GM12878 (cell line): ENCODE measurements around the gene ATP6V1F. TPM values are rescaled to one million over a fixed set of nuclear protein-coding genes. Genes with fewer than 3 reads are reported as not detected.

Source experiments
- ATAC-seq: fragments of 200-7000 bp; cut with Tn5 transposase; 3 replicates; pipeline ENCODE4 v1.9.1; 2020; ENCODE audit warnings: mild to moderate bottlenecking, moderate library complexity
- BruUV-seq: library from RNA; stranded (reverse); fragments of 400-500 nt; replicated peaks from 2 replicates; lab custom pipeline; 2021; lab: Mats Ljungman, UMichigan
- CTCF ChIA-PET: fragments of 300-600 bp; sonication (Branson Sonifier 250); formaldehyde crosslinking; extraction: SDS; loops from one replicate; lab custom pipeline; 2021; ENCODE audit warnings: inconsistent platforms; lab: Yijun Ruan, JAX
- POLR2A ChIA-PET: fragments of 350-600 bp; formaldehyde crosslinking; extraction: SDS; loops from one replicate; lab custom pipeline; 2021; ENCODE audit warnings: inconsistent platforms; lab: Charles Lee
- RAD21 ChIA-PET: fragments of 300-600 bp; sonication (Branson Sonifier 250); formaldehyde crosslinking; loops from one replicate; lab custom pipeline; 2023; ENCODE audit warnings: antibody characterized with exemption; ENCODE audit not compliant: unreplicated experiment; lab: Charles Lee
- SMC1A ChIA-PET: fragments of 300-600 bp; sonication (Branson Sonifier 250); formaldehyde crosslinking; loops from one replicate; lab custom pipeline; 2023; ENCODE audit not compliant: unreplicated experiment, uncharacterized antibody; lab: Charles Lee
- DNase-seq: peaks from one replicate; pipeline ENCODE4 v3.0.0-alpha.2; 2011; ENCODE audit warnings: low read depth, low spot score
- FAIRE-seq: peaks from 3 replicates; lab custom pipeline; 2011; peaks lifted over from hg19 to GRCh38; lab: Jason Lieb, UNC
- H2AFZ ChIP-seq: 2 replicates; pipeline ENCODE4 v1.6.0; 2011; ENCODE audit warnings: low read depth, low read length, control low read depth; ENCODE audit not compliant: control insufficient read depth
- H3K27ac ChIP-seq: 2 replicates; pipeline ENCODE4 v1.5.1; 2011; ENCODE audit warnings: control low read depth; ENCODE audit not compliant: control insufficient read depth, insufficient read depth
- H3K27me3 ChIP-seq, 2 experiments: replicated peaks in 1 of 2; 2 replicates each; pipeline versions ENCODE4 v1.6.0 to v1.6.1; 2011; ENCODE audit warnings: low read length in 1 of 2; ENCODE audit not compliant: control insufficient read depth in 2 of 2, insufficient read depth in 2 of 2
- H3K36me3 ChIP-seq, 2 experiments: 2 replicates each; pipeline ENCODE4 v1.5.1; 2011; ENCODE audit warnings: low read length in 1 of 2; ENCODE audit not compliant: control insufficient read depth in 2 of 2, insufficient read depth in 2 of 2
- H3K4me1 ChIP-seq: 2 replicates; pipeline ENCODE4 v1.6.1; 2011; ENCODE audit warnings: mild to moderate bottlenecking, low read length, moderate library complexity, mixed read lengths; ENCODE audit not compliant: control insufficient read depth, insufficient read depth
- H3K4me2 ChIP-seq: 2 replicates; pipeline ENCODE4 v1.6.0; 2011; ENCODE audit warnings: control low read depth; ENCODE audit not compliant: control insufficient read depth, insufficient read depth
- H3K4me3 ChIP-seq: fragments of 200-600 bp; sonication (generic); 2 replicates; pipeline ENCODE4 v1.5.1; 2016
- H3K79me2 ChIP-seq: 2 replicates; pipeline ENCODE4 v1.6.0; 2011; ENCODE audit warnings: low read length; ENCODE audit not compliant: control insufficient read depth, insufficient read depth
- H3K9ac ChIP-seq: 2 replicates; pipeline ENCODE4 v1.8.0; 2011; ENCODE audit warnings: low read length, control low read depth, mixed read lengths; ENCODE audit not compliant: control insufficient read depth, insufficient read depth
- H3K9me3 ChIP-seq: replicated peaks from 3 replicates; pipeline ENCODE4 v1.5.1; 2011; ENCODE audit warnings: mild to moderate bottlenecking, low read length; ENCODE audit not compliant: control insufficient read depth, insufficient read depth
- H4K20me1 ChIP-seq: 2 replicates; pipeline ENCODE4 v1.6.0; 2011; ENCODE audit not compliant: control insufficient read depth, insufficient read depth
- BMI1 ChIP-seq: fragments of 450-650 bp; IDR thresholded peaks from 2 replicates; pipeline ENCODE4 v1.6.1; 2016; ENCODE audit warnings: mild to moderate bottlenecking, moderate library complexity, borderline replicate concordance
- CBFB ChIP-seq: IDR thresholded peaks from 2 replicates; pipeline ENCODE4 v1.6.1; 2016; ENCODE audit warnings: antibody characterized with exemption, low read depth
- EP300 ChIP-seq, 2 experiments: fragments of 150-350 bp in 1 of 2; IDR thresholded peaks; 2 replicates each; pipeline ENCODE4 v1.6.1; 2011 to 2012; ENCODE audit warnings: low read depth in 2 of 2, low read length in 2 of 2, borderline replicate concordance in 1 of 2, improper control_type of control experiment in 1 of 2, inconsistent platforms in 1 of 2; ENCODE audit not compliant: control insufficient read depth in 1 of 2
- HDGF ChIP-seq: fragments of 450-650 bp; IDR thresholded peaks from 2 replicates; pipeline ENCODE4 v1.6.1; 2016; ENCODE audit warnings: antibody characterized with exemption
- IRF5 ChIP-seq: fragments of 450-650 bp; IDR thresholded peaks from 2 replicates; pipeline ENCODE4 v1.6.1; 2017; ENCODE audit warnings: borderline replicate concordance
- NFXL1 ChIP-seq: fragments of 450-650 bp; IDR thresholded peaks from 2 replicates; pipeline ENCODE4 v1.6.1; 2017; ENCODE audit warnings: antibody characterized with exemption, mild to moderate bottlenecking, borderline replicate concordance
- NR2F1 ChIP-seq: fragments of 450-650 bp; conservative IDR thresholded peaks from 2 replicates; pipeline ENCODE4 v1.6.1; 2017; ENCODE audit warnings: mild to moderate bottlenecking
- POU2F2 ChIP-seq: IDR thresholded peaks from 3 replicates; pipeline ENCODE4 v1.6.1; 2011; ENCODE audit warnings: low read depth, mild to moderate bottlenecking, low read length, borderline replicate concordance
- SIX5 ChIP-seq: IDR thresholded peaks from 2 replicates; pipeline ENCODE4 v1.6.1; 2011; ENCODE audit warnings: mild to moderate bottlenecking, low read depth, low read length, moderate library complexity; ENCODE audit not compliant: severe bottlenecking
- STAT3 ChIP-seq: IDR thresholded peaks from 2 replicates; pipeline ENCODE4 v1.6.1; 2011; ENCODE audit warnings: low read depth, low read length, improper control_type of control experiment
- WGBS: methylation state at CpG from one replicate; pipeline ENCODE4 v1.1.6; 2016; ENCODE audit warnings: low lambda C conversion rate; ENCODE audit not compliant: insufficient replicate concordance, insufficient coverage; ENCODE audit errors: missing lambda C conversion rate; 5-methylcytosine and 5-hydroxymethylcytosine counted together
- in situ Hi-C: fragments of 300-500 bp; cut with MboI; formaldehyde crosslinking; loops from 9 replicates; pipeline ENCODE4 v1.14.3; 2018; ENCODE audit warnings: mixed read lengths
- intact Hi-C: fragments of 100-400 bp; cut with micrococcal nuclease; formaldehyde crosslinking; loops from one replicate; pipeline ENCODE4 v1.14.2; 2022; ENCODE audit not compliant: unreplicated experiment
- polyA plus RNA-seq, 11 experiments: library from polyadenylated mRNA; depleted of rRNA in 4 of 11; unstranded in 6 of 11; stranded (reverse) in 5 of 11; fragments of >200 nt; fragmentation: Nextera tagmentation in 4 of 11; fragmentation: Illumina TruSeq in 1 of 11; extraction: Ambion mirVana in 4 of 11; extraction: Trizol in 1 of 11; gene quantifications; 1 replicate in 1 of 11; 2 replicates in 10 of 11; pipeline versions ENCODE4 v1.2.1 to v1.2.3, GENCODE V29; 2011 to 2016; ENCODE audit warnings: inconsistent platforms in 2 of 11, missing spikeins in 2 of 11, low read depth in 1 of 11
- total RNA-seq, 4 experiments: library from RNA; depleted of rRNA in 3 of 4; stranded (reverse); fragments of >200 nt in 3 of 4; fragmentation: Illumina TruSeq in 1 of 4; extraction: Trizol in 1 of 4; gene quantifications; 2 replicates each; pipeline versions ENCODE4 v1.2.1 to v1.2.3, GENCODE V29; 2013 to 2021

The ATP6V1F gene
- total and polyA plus RNA-seq, 10 of the 15 experiments (the other 5 are each of a cell fraction or from before 2014, with no cell fraction given) = 111 to 343 (median 203) TPM

GRCh38 chr7:128881458-128882125 lies 18.9 kb downstream of the ATP6V1F start:
- DNase-seq (no peak), FAIRE-seq (no peak), ATAC-seq (no peak)
- no peaks in the 10 kb centered on the region for H3K27me3 ChIP-seq
- peaks cover 12% of the 10 kb centered on the region for H3K4me1 ChIP-seq
- in situ Hi-C loops = loop anchor here (5.0 kb wide), 1 partner anchor 269 kb away; no protein-coding TSS in a partner anchor
- H3K9me3 ChIP-seq = no peaks in the 10 kb centered on the region
- TF ChIP-seq POU2F2 (no peak), NR2F1 (no peak), EP300 (IDR thresholded peaks at IDR 0.05; ENCODE audit: borderline replicate concordance in 1 of 2, control insufficient read depth in 1 of 2, low read depth in 2 of 2, low read length in 2 of 2) (no peak), SIX5 (no peak), IRF5 (no peak), NFXL1 (no peak), HDGF (no peak), STAT3 (no peak), BMI1 (no peak), CBFB (no peak)
- no peak overlapping the region for H3K27ac ChIP-seq
- intact Hi-C loops = loop anchor here (2.0 to 10.0 kb wide), 5 partner anchors 19 to 454 kb away; partner anchors contain the start of genes ATP6V1F, CCDC136 and HILPDA
- no peak overlapping the region for H2AFZ ChIP-seq
- ChIA-PET SMC1A (interaction anchor here (1.0 to 1.7 kb wide), 2 partner anchors 16 to 62 kb away, joined by 3 read pairs; no protein-coding TSS in a partner anchor), CTCF (interaction anchor here (0.7 to 1.8 kb wide), 8 partner anchors 10 to 455 kb away, joined by 3 to 6 read pairs (median 3); partner anchors contain the start of gene ATP6V1F), RAD21 (interaction anchor here (0.7 to 1.3 kb wide), 2 partner anchors 21 to 407 kb away, joined by 3 read pairs; no protein-coding TSS in a partner anchor), POLR2A (no interaction called here)
- H4K20me1 ChIP-seq = no peaks in the 10 kb centered on the region
- H3K4me3 ChIP-seq = no peak overlapping the region
- H3K9ac ChIP-seq = no peak overlapping the region
- no peaks in the 10 kb centered on the region for H3K36me3 ChIP-seq
- H3K79me2 ChIP-seq = no peaks in the 10 kb centered on the region
- BruUV-seq = no TSS peak
- no peak overlapping the region for H3K4me2 ChIP-seq
- WGBS = 90% methylated on average over 10 of the region's 10 CpGs
